OCI-LY3 (cell line): ENCODE results near the gene IL37.

ENCODE experiments used
- CTCF ChIP-seq: fragments of 200-600, 300-600 bp; sonication (generic); IDR thresholded peaks from 2 replicates; pipeline ENCODE4 v1.5.1; 2014; ENCODE audit warnings: antibody characterized with exemption, low read length, low read depth
- EZH2phosphoT487 ChIP-seq: fragments of 200-600 bp; shearing (Covaris generic); IDR thresholded peaks from 2 replicates; pipeline ENCODE4 v1.6.1; 2018; ENCODE audit warnings: antibody characterized with exemption, mixed run types, low read depth

GRCh38 chr2:112869258-112869842 lies 41.6 kb upstream of the IL37 start:
- TF ChIP-seq CTCF = no peak
- no peak for TF ChIP-seq EZH2phosphoT487
